HG02798 (cell line): Measurements from ENCODE around the gene TANC1.

Experiments
- ATAC-seq: cut with Tn5 transposase; IDR thresholded peaks from one replicate; pipeline ENCODE4 v1.9.1; 2021; ENCODE audit warnings: mild to moderate bottlenecking; ENCODE audit not compliant: unreplicated experiment, poor library complexity

Gene TANC1

GRCh38 chr2:158958365-158958764, 10.1 kb upstream of the TANC1 start:
- ATAC-seq: no peak

GRCh38 chr2:158960193-158960592, 8.2 kb upstream of the TANC1 start:
- ATAC-seq: no peak

GRCh38 chr2:158962074-158962473, 6.4 kb upstream of the TANC1 start:
- no peak for ATAC-seq

- ATAC-seq: no peak
Measured at GRCh38 chr2:158963071-158963470, 5.4 kb upstream of the TANC1 start.

- ATAC-seq: no peak
Measured at GRCh38 chr2:158965107-158965506, 3.3 kb upstream of the TANC1 start.

- ATAC-seq: no peak
Measured at GRCh38 chr2:158965641-158966040, 2.8 kb upstream of the TANC1 start.

GRCh38 chr2:158966312-158966711, 2.1 kb upstream of the TANC1 start:
- ATAC-seq: no peak

- ATAC-seq: no peak
Measured at GRCh38 chr2:158967114-158967730, 1.2 kb upstream of the TANC1 start.

GRCh38 chr2:158967731-158968395, 577 bp upstream of the TANC1 start:
- no peak for ATAC-seq

GRCh38 chr2:158969162-158969714, 798 bp downstream of the TANC1 start:
- ATAC-seq: no peak

- ATAC-seq: no peak
Measured at GRCh38 chr2:158969715-158970240, 1.3 kb downstream of the TANC1 start.

- no peak for ATAC-seq
Measured at GRCh38 chr2:158970241-158970751, 1.9 kb downstream of the TANC1 start.

GRCh38 chr2:158973116-158973956, 4.9 kb downstream of the TANC1 start:
- no peak for ATAC-seq

- ATAC-seq: no peak
Measured at GRCh38 chr2:158975271-158975921, 7.0 kb downstream of the TANC1 start.

GRCh38 chr2:158979772-158980171, 11.3 kb downstream of the TANC1 start:
- ATAC-seq: no peak

- ATAC-seq: no peak
Measured at GRCh38 chr2:158984604-158985135, 16.2 kb downstream of the TANC1 start.

- ATAC-seq: no peak
Measured at GRCh38 chr2:158988501-158988900, 20.1 kb downstream of the TANC1 start.

- no peak for ATAC-seq
Measured at GRCh38 chr2:158989165-158989564, 20.7 kb downstream of the TANC1 start.

- no peak for ATAC-seq
Measured at GRCh38 chr2:158990397-158991214, 22.2 kb downstream of the TANC1 start.
